Astrocyte of the spinal cord (primary cell): ENCODE measurements around the gene PTPRG.

Experiments
- DNase-seq: peaks from one replicate; pipeline ENCODE4 v3.0.0; 2011; ENCODE audit warnings: low read depth, low spot score
- H3K4me3 ChIP-seq: 2 replicates; pipeline ENCODE4 v1.5.1; 2011; ENCODE audit warnings: low read depth, mild to moderate bottlenecking, low read length, moderate library complexity
- CTCF ChIP-seq: IDR thresholded peaks from 2 replicates; pipeline ENCODE4 v1.5.1; 2012; ENCODE audit warnings: low read depth, mild to moderate bottlenecking, low read length, inconsistent platforms
- in situ Hi-C: cut with HindIII; loops from 2 replicates; pipeline ENCODE4 v1.10.0; 2017; ENCODE audit warnings: low sequenced_read_pairs

PTPRG gene

GRCh38 chr3:61733000-61733399 is 171.6 kb downstream of the PTPRG start:
- TF ChIP-seq CTCF, result no peak
- in situ Hi-C loops, result no loop called here
- no peak overlapping the region for H3K4me3 ChIP-seq
- no peak for DNase-seq

- H3K4me3 ChIP-seq, result no peak overlapping the region
- in situ Hi-C loops, result no loop called here
- no peak for DNase-seq
- no peak for TF ChIP-seq CTCF
These were observed 172.5 kb downstream of the PTPRG start for GRCh38 chr3:61733876-61734275.

- TF ChIP-seq CTCF, result no peak
- no peak overlapping the region for H3K4me3 ChIP-seq
- in situ Hi-C loops, result no loop called here
- DNase-seq, result no peak
These were observed 173.6 kb downstream of the PTPRG start for GRCh38 chr3:61734749-61735686.

GRCh38 chr3:61736506-61736905 is 175.1 kb downstream of the PTPRG start:
- no peak for TF ChIP-seq CTCF
- no peak for DNase-seq
- H3K4me3 ChIP-seq, result no peak overlapping the region
- in situ Hi-C loops, result no loop called here

GRCh38 chr3:61739640-61740039 is 178.3 kb downstream of the PTPRG start:
- TF ChIP-seq CTCF, result no peak
- DNase-seq, result no peak
- no peak overlapping the region for H3K4me3 ChIP-seq
- in situ Hi-C loops, result no loop called here

- no peak overlapping the region for H3K4me3 ChIP-seq
- no peak for DNase-seq
- no peak for TF ChIP-seq CTCF
- in situ Hi-C loops, result no loop called here
These were observed 179.1 kb downstream of the PTPRG start for GRCh38 chr3:61740494-61740893.
